Raji (cell line): Measurements from ENCODE around the gene NKX2-1.

Experiments
- POLR2A ChIP-seq: IDR thresholded peaks from 2 replicates; pipeline ENCODE4 v1.6.1; 2011; ENCODE audit warnings: low read depth, low read length, control low read depth; ENCODE audit not compliant: insufficient read depth

The NKX2-1 gene

DNA sequence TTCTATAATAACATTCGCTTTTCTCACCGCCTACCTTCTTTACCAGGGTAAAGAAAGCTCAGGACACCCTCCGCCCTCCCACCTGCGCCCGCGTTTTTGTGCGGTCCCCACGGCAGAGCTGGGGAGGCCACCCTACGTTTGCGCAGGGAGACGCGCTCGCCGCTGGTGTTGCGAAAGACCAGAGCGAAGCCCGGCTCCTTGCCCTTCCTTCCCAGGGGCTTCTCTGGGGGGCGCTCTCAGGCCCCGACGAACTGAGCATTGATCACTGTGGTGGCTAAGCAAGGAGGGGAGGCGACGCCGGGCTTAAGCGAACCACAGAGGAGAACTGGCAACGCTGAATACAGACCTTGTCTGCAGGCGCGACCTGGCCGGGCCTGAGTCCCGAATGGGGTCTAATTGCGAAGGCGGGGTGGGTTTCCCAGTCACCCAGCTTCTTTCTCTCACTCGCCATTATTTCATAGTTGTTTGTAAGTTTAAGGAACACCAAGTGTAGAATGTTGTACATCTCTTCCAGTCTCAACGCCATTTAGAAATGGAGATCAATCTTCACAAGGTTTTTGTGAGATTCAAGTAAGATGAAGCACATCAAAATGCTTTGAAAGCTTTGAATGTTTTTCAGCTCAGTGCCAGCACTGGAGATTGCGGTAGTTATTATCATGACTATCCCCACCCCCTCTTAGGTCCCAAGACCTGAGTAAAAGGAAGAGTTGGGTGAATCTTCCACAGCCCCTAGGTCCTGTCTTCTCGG is 1.7 kb upstream of the NKX2-1 start:
- no peak for TF ChIP-seq POLR2A

DNA sequence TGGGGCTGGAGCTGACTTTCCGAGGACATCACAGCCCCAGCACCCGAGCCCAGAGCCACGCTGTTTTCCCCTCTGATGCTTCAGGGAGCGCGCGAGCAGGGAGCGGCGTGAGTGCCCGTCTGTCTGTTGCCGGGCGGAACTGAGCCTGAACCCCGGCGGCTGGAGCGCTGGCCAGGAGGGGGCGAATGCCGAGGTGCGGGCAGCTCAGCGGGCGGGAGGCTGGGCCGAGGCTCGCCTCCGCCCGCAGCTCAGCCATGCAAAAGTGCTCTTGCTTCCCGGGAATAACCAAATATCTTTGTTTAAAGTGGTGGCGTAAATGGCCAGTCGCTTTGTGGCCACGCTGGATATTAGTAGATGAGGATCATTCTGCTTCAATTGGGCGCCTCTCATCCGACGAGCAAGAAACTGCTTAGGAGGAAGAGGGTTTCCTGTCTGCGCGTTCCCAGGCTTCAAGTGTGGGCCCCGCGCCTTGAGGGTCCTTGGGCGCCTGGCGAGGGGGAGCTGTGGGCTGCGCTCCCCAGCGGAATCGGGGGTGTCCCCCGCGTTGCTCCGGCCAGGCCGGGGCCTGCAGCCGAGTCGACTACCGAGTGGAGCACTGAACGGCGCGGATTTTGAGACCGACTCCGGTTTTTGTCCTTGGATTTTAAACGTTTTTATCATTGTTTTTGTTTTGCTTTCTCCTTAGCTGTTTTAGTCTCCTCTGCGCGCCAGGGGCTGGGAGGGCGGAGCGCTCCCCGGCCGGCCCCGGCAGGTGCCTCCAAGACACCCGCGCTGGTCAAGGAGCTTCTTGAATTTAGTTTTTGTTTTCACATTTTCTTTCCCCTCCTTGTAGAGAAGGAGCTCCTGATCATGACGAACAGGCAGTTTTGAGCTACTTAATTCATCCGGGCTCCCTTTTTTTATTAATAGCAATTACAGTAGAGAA is 831 bp upstream of the NKX2-1 start:
- TF ChIP-seq POLR2A: no peak

DNA sequence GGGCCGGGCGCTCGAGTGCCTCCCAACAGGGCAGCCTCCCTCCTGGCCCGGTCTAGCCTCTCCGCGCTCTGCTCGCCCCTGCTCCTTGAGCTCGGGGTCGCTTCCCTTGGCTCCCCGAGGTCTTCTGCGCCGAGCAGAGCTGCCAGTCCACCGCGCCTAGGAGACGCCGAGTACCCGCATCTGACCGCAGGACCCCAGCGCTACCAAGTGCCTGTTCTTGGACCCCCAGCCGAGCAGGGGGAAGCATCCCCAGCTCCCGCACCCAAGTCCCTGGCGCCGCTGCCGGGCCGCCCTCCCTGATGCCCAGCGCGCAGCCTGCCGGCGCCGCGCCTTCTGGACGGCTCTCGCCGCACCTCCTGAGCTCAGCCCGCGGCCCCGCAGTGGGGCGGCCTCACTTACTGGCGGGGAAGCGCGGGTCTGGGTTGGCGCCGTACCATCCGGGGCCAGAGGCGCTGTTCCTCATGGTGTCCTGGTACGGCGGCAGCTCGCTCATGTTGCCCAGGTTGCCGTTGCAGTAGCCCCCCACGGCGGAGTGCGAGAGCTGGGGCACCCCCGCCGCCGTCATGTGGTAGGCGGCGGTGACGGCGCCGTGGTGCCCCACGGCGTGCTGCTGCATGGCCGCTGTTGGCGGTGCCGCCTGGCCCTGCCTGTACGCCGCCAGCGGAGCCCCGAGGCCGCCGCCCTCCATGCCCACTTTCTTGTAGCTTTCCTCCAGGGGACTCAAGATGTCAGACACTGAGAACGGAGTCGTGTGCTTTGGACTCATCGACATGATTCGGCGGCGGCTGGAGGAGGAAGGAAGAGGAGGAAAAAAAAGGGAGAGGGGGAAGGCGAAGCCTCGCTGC is 1.2 kb downstream of the NKX2-1 start:
- no peak for TF ChIP-seq POLR2A

DNA sequence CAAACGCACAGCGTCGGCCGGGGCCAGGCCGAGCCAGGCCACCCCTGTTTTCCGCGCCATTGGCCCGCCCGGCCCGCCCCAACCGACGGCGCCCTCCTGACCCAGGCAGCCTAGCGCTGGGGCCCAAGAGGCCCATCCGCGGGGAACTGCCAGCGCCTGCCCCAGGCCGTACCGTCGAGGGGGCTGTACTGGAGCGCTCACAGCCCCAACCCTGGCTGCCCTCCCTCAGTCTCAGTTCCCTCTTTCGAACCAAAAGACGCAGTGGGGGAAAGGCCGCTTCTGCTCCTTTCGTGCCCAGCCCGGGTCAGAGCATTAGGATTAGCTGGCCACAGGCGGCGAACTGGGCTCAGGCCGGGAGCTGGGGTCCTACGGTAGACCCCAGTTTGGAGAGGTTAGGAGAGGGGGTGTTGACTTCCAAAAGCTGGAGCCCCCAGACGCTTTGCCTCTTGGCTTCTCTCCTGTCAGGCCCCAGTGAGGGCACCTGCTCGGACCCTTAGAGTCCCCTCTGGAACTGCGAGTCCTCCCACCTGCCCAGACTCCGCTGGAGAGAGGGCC is 1.9 kb downstream of the NKX2-1 start:
- TF ChIP-seq POLR2A: no peak

DNA sequence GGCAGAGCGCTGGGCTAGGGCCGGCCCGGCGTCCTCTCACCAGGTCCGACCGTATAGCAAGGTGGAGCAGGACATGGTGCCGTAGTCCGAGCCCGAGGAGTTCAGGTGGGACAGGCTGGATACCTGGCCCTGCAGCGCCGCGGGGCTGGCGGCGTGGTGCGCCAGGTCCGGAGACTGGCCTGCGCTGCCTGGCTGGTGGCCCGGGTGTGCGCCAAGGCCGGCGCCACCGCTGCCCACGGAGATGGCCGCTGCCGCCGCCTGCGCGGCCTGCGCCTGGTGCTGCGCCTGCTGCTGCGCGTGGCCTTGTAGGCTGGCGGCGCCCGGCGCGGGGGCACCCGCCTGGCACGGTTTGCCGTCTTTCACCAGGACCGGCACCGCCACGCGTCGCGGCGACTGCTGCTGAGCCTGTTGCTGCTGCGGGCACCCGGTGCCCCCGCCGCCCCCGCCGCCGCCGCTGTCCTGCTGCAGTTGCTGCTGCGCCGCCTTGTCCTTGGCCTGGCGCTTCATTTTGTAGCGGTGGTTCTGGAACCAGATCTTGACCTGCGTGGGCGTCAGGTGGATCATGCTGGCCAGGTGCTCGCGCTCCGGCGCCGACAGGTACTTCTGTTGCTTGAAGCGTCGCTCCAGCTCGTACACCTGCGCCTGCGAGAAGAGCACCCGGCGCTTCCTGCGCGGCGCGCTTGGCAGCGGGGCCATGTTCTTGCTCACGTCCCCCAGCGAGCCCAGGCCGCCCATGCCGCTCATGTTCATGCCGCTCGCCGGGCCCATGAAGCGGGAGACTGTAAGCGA is 2.6 kb downstream of the NKX2-1 start:
- no peak for TF ChIP-seq POLR2A

DNA sequence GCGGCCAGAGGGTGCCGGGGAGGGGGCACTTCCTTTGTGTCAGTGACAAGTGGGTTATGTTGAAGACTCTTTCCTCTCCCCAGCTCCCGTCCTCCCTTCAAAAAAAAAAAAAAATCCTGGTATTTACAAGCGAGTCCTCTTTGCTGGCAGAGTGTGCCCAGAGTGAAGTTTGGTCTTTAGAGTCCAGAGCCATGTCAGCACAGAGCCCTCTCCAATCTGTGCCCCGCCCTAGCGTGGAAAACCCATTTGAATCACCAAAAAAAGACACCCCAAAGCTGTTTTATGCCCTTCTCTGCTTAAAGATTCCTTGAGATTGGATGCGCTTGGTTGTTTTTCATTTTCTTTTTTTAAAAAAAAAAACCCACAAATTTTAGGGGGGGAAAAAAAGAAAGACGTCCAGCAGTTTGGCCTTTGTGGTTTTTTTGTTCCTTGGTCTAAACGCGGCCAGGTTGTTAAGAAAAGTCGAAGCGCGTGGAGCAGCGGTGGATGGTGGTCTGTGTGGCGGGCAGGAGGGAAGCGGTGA is 3.3 kb downstream of the NKX2-1 start:
- no peak for TF ChIP-seq POLR2A

DNA sequence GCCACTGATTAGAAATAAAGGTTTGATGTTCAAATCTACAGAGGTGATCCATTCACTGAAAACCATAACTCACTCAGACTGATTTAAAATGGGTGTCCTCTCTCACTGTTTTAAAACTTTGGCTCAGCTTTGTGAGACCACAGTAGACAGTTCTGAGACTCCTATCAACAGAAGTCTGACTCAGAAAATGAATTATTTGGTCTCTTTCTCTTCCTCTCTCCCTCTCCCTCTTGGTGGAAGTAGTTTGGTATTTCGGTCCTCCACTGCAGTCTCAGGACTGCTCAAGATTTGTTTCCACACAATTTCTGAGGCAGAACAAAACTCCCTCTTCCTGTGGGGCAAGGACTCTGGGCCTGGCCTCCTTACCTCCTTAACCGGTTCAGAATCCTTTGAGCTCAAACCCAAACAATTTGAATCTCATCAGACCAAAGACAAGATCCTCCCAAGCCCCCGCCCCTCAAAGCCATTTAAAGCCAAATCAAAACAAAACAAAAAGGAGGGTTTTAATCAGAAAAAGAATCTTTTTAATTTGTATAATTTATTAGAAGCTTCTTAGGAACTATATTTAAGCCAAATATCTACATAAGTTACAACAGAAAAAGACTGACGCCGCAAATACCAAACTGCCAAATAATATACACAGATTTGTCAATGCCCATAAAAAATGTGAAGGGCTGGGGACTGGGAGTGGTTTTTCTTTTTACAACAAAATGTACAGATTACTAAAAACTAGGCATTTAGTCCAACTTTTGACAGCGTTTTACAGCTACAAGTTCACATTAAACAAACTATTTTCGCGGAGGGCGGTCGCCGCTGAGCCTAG is 3.9 kb downstream of the NKX2-1 start:
- no peak for TF ChIP-seq POLR2A

DNA sequence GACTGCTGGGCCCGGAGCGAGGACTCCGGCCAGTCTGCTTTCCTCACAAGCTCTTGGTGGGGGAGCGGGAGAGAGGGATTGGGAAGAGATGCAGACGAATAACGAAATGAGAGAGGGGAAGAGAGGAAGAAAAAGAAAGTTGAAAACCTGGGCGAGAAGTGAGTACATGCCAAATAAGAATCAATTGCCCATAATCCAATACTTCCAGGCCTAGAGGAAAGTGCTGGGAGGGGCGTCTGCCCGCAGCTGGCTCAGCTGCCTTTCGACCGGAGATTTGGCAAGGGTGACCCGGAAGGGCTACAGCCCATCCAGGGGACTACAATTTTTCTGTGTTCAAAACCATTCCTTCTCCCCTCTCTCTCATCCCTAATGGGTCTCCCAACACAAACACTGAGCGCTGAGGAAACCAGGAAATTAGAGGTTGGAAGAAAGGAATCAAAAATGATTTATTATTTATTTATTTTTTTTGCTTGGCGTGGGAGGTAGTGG is 4.9 kb downstream of the NKX2-1 start:
- TF ChIP-seq POLR2A: no peak

DNA sequence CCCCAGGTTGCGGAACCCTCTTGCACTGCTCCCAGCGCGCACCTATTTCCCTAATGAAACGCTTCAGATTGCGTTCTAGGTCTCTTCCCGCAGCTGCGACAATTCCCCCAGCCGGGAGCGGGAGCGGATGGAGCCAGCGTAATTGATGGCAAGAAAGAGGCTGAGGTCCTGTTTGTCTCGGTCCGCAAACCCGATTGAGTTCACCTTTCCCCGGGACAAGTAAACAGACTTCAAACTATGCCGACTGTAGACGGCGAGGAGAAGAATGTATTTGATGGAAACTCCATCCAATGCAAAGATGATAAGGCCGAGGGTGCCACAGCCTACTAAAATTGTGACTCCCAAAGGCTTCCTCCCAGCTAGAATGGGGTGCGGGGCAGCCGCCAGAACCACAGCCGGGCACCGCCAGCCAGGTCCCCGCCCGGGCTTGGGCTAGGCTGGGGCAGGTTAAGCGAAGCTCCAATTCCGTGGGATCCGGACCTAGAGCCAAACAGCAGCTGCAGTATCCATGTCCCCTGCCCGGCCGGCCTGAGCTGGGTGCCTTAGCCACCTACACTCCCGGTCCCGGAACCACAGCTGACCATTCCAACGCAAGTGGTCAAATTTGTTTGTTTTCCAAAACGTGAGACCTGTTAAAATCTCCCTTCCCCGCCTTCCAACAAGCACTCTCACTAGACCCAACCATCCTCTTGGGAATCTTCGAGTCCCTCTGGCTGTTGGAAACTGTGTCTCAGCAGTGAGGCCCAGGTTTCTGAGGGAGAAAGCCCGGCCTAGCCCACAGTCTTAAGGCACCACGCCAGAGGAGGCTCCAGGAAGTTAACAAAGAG is 5.5 kb downstream of the NKX2-1 start:
- no peak for TF ChIP-seq POLR2A

DNA sequence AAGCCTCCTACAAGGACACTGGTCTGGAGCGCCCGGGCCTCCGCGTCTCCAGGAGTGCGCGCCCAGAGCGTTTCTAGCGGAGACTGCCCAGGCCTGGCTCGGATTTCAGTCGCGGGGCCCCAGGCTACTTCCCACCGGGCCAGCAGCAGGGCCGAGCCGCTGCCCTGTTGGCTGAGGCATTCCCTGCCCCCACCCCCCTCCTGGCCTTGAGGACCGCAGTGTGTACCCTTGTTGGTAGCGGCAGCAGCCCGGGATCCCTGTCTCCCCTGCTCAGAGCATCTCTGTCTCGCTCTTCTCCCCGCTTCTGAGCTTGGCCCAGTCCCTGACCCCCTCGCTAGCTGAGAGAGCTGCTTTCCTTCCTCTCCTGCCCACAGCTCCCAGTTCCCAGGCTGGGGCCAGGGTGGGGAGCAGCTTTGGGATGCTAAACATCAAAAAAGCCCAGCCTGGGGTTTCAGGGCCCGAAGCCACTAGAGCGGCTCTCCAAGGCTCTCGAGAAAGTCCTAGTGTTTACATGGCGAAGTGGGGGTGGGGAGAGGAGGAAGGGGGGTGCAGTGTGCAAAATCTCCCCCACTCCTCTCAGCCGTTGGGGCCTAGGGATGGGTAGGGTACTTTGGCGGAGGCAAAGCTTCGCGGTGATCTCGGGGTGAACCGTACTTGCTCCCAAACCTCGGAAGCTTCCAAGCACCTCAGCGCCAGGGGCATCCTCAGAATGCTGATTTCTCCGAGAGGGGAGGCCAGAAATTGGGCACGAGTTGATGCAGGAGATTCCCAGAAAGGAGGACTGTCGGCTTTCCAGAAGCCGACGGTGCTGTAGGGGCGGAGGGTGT is 6.4 kb downstream of the NKX2-1 start:
- TF ChIP-seq POLR2A: no peak

DNA sequence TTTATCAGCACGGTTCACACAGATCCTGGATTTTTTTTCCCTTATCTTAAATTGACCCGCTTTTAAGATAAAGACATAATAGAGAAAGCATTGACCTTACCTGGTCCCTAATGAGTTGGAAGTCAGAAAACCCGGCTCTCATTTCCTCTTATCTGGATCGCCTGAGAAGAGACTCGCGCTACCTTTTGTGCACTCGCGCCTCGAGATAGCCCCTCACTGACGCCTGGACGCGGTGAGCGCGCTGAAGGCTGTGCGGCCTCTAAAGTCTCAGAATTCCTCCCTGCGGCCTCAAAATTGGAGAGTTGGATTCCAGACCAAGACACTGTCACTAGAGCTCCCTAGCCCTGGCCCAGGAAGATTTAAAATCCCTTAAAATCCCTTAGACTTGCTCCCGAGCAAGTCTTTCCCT is 7.0 kb downstream of the NKX2-1 start:
- no peak for TF ChIP-seq POLR2A
